Adipose tissue (tissue), 3 donors: Measurements from ENCODE around the gene MAGEA12. TPM values are rescaled to one million over a fixed set of nuclear protein-coding genes. Genes with fewer than 3 reads are reported as not detected.
"Not testable (repeated sequence)": the region's sequence is repeated elsewhere in the genome, so short reads cannot be mapped to it uniquely, and the experiment has no call there.

Experiments
- H3K27ac ChIP-seq: one replicate; pipeline ENCODE4 v1.5.1; 2013; ENCODE audit warnings: low read depth, low read length
- WGBS, 3 donors: extraction: QIAGEN DNeasy Blood & Tissue Kit; methylation state at CpG; one replicate each; pipeline ENCODE4 v1.1.7; 2013; 5-methylcytosine and 5-hydroxymethylcytosine counted together
- polyA plus RNA-seq, 3 donors: library from polyadenylated mRNA; stranded (reverse); fragments of 200-250 nt; gene quantifications; one replicate each; pipeline ENCODE4 v1.2.3, GENCODE V29; 2013
- donor health status: healthy with polysubstance abuse.
- donor health status: Bipolar disorder and iron deficiency.
- donor health status: healthy.

The MAGEA12 gene, protein sequence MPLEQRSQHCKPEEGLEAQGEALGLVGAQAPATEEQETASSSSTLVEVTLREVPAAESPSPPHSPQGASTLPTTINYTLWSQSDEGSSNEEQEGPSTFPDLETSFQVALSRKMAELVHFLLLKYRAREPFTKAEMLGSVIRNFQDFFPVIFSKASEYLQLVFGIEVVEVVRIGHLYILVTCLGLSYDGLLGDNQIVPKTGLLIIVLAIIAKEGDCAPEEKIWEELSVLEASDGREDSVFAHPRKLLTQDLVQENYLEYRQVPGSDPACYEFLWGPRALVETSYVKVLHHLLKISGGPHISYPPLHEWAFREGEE
- polyA plus RNA-seq, result not detected

DNA sequence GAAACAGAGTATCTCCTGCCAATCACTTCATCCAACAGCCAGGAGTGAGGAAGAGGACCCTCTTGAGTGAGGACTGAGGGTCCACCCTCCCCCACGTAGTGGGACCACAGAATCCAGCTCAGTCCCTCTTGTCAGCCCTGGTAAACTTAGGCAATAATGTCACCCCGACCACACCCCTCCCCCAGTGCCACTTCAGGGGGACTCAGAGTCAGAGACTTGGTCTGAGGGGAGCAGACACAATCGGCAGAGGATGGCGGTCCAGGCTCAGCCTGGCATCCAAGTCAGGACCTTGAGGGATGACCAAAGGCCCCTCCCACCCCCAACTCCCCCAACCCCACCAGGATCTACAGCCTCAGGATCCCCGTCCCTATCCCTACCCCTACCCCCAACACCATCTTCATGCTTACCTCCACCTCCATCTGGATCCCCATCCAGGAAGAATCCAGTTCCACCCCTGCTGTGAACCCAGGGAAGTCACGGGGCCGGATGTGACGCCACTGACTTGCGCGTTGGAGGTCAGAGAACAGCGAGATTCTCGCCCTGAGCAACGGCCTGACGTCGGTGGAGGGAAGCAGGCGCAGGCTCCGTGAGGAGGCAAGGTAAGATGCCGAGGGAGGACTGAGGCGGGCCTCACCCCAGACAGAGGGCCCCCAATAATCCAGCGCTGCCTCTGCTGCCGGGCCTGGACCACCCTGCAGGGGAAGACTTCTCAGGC, at the start of gene MAGEA12, which contains the start of gene CSAG1:
Gene MAGEA12 (plus strand): TSS at position 497 of the 715 bp plus-strand sequence. CDS start 2,405 bp downstream, outside the sequence.
Gene CSAG1 (minus strand): TSS at position 461 of the 715 bp plus-strand sequence. CDS start 1,261 bp downstream, outside the sequence.
- WGBS, 3 donors, result 87 to 96% (median 95%) methylated on average over 17 to 18 of the region's 21 CpGs
- no peak within 1 kb of the TSS for H3K27ac ChIP-seq

DNA sequence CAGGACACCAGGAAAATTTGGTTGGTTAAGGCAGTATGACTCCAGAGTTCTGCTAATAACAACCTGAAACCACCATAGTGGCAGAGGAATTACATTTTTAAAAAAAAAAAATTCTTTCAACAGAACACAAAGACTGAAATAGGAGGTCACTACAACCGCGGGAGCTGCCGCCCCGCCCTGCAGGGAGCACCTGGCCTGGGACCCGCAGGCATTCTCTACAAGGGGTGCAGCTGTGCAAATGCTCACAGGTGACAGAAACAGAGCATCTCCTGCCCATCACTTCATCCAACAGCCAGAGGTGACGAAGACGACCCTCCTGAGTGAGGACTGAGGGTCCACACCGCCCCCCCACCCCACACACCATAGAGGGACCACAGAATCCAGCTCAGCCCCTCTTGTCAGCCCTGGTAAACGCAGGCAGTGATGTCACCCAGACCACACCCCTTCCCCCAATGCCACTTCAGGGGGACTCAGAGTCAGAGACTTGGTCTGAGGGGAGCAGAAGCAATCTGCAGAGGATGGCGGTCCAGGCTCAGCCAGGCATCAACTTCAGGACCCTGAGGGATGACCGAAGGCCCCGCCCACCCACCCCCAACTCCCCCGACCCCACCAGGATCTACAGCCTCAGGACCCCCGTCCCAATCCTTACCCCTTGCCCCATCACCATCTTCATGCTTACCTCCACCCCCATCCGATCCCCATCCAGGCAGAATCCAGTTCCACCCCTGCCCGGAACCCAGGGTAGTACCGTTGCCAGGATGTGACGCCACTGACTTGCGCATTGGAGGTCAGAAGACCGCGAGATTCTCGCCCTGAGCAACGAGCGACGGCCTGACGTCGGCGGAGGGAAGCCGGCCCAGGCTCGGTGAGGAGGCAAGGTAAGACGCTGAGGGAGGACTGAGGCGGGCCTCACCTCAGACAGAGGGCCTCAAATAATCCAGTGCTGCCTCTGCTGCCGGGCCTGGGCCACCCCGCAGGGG, 35.3 kb upstream of the MAGEA12 start, which contains the start of gene MAGEA3:
Gene MAGEA3 (plus strand): TSS at position 843 of the 980 bp plus-strand sequence. CDS start 2,039 bp downstream, outside the sequence.
- H3K27ac ChIP-seq, result not testable (repeated sequence)
- 50 to 95% (median 87%) methylated on average over 2 to 7 of the region's 34 CpGs for WGBS, 3 donors

DNA sequence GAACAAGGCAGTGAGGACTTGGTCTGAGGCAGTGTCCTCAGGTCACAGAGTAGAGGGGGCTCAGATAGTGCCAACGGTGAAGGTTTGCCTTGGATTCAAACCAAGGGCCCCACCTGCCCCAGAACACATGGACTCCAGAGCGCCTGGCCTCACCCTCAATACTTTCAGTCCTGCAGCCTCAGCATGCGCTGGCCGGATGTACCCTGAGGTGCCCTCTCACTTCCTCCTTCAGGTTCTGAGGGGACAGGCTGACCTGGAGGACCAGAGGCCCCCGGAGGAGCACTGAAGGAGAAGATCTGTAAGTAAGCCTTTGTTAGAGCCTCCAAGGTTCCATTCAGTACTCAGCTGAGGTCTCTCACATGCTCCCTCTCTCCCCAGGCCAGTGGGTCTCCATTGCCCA, 33.2 kb upstream of the MAGEA12 start:
- WGBS, 3 donors, result 84 to 100% (median 91%) methylated on average over 4 of the region's 5 CpGs
- not testable (repeated sequence) for H3K27ac ChIP-seq

DNA sequence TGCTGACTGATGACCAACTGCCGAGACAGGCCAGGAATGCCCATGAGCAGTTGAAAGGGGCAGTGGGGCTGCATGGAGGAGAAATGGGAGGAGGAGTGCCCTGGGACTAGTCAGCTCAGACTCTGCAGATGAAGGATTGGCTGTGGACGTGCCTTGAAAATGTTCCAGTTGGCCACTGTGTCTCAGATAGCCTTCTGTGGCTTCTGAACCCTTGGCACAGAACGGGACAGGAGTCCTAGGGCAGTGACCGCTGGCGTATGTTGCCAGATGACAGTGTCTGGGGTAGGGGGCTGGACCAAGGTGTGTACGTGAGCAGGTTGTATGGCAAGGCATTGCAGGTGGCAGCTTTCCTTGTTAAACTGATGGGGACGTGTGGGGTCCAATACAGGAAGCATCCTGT, 27.1 kb upstream of the MAGEA12 start:
- H3K27ac ChIP-seq, result not testable (repeated sequence)
- 78 to 88% (median 88%) methylated on average over 2 to 3 of the region's 7 CpGs for WGBS, 3 donors

DNA sequence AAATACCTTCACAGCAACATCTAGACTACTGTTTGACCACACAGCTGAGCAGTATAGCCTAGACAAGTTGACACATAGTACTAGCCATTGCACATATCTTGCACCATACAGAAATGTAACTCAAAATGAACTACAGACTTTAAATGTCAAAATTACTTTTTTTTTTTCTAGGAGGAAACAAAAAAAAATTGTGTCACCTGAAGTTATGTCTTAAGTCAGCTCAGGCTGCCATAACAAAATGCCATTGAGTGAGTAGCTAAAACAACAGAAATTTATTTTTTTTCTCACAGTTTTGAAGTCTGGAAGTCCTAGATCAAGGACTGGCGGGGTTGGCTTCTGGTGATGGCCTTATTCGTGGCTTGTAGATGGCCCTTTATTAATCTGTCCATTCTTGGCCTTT, 24.4 kb upstream of the MAGEA12 start, which contains the start of gene CSAG2:
Gene CSAG2 (minus strand): TSS at position 101 of the 400 bp plus-strand sequence. CDS start 161 bp downstream, outside the sequence.
- not testable (repeated sequence) for H3K27ac ChIP-seq
- no CpG with 5 or more reads among the region's 2 CpGs for WGBS, 3 donors

DNA sequence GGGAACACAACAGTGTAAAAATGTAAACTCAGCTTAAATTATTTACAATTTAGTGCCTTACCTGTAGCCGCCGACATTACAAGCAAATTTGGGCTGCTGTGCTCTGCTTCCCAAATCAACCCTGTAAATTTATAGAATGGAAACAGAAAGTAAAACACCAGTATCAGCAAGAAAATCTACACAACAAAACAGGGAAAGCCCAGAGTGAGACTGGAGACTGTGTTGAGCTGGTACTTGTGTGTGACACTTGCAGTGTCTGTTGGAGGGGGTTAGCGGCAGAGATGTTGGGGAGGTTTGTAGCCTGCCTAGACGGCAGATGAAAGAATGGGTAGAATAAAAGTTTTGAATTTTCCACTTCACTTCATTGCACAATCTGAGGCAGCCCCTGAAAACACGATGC, 20.4 kb upstream of the MAGEA12 start:
- not testable (repeated sequence) for H3K27ac ChIP-seq
- no CpG with 5 or more reads among the region's 5 CpGs for WGBS, 3 donors

DNA sequence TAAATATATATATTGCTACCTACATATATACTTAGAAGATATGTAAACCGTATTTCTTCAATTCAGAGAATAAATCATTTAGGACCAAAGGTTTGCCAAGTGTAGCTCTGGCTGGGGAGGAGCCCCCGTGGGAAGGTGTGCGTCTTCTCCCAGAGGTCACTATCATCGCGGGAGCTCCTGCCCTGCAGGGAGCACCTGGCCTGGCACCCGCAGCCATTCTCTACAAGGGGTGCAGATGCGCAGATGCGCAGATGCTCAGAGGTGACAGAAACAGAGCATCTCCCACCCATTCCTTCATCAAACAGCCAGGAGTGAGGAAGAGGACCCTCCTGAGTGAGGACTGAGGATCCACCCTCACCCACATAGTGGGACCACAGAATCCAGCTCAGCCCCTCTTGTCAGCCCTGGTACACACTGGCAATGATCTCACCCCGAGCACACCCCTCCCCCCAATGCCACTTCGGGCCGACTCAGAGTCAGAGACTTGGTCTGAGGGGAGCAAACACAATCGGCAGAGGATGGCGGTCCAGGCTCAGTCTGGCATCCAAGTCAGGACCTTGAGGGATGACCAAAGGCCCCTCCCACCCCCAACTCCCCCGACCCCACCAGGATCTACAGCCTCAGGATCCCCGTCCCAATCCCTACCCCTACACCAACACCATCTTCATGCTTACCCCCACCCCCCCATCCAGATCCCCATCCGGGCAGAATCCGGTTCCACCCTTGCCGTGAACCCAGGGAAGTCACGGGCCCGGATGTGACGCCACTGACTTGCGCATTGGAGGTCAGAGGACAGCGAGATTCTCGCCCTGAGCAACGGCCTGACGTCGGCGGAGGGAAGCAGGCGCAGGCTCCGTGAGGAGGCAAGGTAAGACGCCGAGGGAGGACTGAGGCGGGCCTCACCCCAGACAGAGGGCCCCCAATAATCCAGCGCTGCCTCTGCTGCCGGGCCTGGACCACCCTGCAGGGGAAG, 19.5 kb upstream of the MAGEA12 start, which contains the start of gene MAGEA2B:
Gene MAGEA2B (plus strand): TSS at position 814 of the 973 bp plus-strand sequence. CDS start 2,479 bp downstream, outside the sequence.
- not testable (repeated sequence) for H3K27ac ChIP-seq
- WGBS, 3 donors, result no CpG with 5 or more reads among the region's 35 CpGs

DNA sequence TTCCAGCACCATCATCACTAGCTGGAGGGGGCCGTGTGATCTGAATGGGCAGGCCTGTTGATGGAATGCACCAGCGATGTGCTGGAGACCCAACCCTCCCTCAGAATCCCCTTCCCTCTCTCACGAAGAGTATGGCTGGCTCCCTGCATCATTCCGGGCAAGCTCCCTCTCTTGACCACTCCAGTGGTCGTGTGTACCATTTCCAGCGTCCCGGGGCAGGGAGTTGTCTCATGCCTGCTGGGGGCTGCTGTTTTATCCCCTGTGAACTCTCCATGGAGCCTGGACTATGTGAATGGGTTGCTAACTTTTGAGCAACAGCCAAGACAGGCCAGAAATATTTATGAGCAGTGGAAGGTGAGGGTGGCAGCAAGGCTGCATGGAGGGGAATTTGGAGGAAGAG, 8.1 kb upstream of the MAGEA12 start:
- WGBS, 3 donors, result 67 to 77% (median 77%) methylated on average over 4 to 7 of the region's 7 CpGs
- no peak overlapping the region for H3K27ac ChIP-seq

DNA sequence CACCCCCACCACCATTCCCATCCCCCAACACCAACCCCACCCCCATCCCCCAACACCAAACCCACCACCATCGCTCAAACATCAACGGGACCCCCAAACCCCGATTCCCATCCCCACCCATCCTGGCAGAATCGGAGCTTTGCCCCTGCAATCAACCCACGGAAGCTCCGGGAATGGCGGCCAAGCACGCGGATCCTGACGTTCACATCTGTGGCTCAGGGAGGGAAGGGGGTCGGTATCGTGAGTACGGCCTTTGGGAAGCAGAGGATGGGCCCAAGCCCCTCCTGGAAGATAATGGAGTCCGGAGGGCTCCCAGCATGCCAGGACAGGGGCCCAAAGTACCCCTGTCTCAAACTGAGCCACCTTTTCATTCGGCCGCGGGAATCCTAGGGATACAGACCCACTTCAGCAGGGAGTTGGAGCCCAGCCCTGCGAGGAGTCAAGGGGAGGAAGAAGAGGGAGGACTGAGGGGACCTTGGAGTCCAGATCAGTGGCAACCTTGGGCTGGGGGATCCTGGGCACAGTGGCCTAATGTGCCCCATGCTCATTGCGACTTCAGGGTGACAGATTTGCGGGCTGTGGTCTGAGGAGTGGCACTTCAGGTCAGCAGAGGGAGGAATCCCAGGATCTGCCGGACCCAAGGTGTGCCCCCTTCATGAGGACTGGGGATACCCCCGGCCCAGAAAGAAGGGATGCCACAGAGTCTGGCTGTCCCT, 744 bp downstream of the MAGEA12 start:
- H3K27ac ChIP-seq, result not testable (repeated sequence)
- 86 to 96% (median 93%) methylated on average over 10 to 22 of the region's 22 CpGs for whole genome bisulfite sequencing, 3 donors

DNA sequence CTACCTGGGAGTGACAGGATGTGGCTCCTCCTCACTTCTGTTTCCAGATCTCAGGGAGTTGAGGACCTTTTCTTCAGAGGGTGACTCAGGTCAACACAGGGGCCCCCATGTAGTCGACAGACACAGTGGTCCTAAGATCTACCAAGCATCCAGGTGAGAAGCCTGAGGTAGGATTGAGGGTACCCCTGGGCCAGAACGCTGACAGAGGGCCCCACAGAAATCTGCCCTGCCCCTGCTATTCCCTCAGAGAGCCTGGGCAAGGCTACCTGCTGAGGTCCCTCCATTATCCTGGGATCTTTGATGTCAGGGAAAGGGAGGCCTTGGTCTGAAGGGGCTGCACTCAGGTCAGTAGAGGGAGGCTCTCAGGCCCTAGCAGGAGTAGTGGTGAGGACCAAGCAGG, 1.5 kb downstream of the MAGEA12 start:
- 62 to 85% (median 65%) methylated on average over 2 of the region's 2 CpGs for WGBS, 3 donors
- no peak overlapping the region for H3K27ac ChIP-seq

DNA sequence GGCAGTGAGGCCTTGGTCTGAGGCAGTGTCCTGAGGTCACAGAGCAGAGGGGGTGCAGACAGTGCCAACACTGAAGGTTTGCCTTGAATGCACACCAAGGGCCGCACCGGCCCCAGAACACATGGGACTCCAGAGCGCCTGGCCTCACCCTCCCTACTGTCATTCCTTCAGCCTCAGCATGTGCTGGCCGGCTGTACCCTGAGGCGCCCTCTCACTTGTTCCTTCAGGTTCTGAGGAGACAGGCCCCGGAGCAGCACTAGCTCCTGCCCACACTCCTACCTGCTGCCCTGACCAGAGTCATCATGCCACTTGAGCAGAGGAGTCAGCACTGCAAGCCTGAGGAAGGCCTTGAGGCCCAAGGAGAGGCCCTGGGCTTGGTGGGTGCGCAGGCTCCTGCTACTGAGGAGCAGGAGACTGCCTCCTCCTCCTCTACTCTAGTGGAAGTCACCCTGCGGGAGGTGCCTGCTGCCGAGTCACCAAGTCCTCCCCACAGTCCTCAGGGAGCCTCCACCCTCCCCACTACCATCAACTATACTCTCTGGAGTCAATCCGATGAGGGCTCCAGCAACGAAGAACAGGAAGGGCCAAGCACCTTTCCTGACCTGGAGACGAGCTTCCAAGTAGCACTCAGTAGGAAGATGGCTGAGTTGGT, 2.4 kb downstream of the MAGEA12 start:
- WGBS, 3 donors, result 81 to 93% (median 90%) methylated on average over 6 to 12 of the region's 12 CpGs
- no peak overlapping the region for H3K27ac ChIP-seq

DNA sequence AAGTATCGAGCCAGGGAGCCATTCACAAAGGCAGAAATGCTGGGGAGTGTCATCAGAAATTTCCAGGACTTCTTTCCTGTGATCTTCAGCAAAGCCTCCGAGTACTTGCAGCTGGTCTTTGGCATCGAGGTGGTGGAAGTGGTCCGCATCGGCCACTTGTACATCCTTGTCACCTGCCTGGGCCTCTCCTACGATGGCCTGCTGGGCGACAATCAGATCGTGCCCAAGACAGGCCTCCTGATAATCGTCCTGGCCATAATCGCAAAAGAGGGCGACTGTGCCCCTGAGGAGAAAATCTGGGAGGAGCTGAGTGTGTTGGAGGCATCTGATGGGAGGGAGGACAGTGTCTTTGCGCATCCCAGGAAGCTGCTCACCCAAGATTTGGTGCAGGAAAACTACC, 3.0 kb downstream of the MAGEA12 start:
- H3K27ac ChIP-seq, result not testable (repeated sequence)
- WGBS, 3 donors, result 80 to 87% (median 83%) methylated on average over 11 to 12 of the region's 12 CpGs

DNA sequence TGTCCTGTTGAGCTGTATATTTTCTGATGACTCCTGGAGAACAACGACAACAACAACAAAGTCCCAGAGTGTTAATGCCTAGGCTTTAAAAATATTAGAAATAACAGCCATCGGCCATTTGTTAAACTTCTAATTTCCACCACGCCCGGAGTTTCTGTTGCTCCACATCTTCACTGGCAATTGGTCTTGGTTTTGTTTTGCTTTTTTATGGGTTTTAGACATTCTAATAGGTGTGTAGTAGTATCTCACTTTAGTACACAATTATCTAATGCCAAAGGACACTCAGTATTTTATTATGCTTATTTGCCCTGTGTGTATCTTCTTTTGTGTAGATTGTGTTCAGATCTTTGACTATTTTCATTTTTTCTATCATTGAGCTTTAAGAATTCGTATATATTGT, 5.0 kb downstream of the MAGEA12 start:
- 78 to 90% (median 81%) methylated on average over 5 of the region's 5 CpGs for WGBS, 3 donors
- H3K27ac ChIP-seq, result no peak overlapping the region

DNA sequence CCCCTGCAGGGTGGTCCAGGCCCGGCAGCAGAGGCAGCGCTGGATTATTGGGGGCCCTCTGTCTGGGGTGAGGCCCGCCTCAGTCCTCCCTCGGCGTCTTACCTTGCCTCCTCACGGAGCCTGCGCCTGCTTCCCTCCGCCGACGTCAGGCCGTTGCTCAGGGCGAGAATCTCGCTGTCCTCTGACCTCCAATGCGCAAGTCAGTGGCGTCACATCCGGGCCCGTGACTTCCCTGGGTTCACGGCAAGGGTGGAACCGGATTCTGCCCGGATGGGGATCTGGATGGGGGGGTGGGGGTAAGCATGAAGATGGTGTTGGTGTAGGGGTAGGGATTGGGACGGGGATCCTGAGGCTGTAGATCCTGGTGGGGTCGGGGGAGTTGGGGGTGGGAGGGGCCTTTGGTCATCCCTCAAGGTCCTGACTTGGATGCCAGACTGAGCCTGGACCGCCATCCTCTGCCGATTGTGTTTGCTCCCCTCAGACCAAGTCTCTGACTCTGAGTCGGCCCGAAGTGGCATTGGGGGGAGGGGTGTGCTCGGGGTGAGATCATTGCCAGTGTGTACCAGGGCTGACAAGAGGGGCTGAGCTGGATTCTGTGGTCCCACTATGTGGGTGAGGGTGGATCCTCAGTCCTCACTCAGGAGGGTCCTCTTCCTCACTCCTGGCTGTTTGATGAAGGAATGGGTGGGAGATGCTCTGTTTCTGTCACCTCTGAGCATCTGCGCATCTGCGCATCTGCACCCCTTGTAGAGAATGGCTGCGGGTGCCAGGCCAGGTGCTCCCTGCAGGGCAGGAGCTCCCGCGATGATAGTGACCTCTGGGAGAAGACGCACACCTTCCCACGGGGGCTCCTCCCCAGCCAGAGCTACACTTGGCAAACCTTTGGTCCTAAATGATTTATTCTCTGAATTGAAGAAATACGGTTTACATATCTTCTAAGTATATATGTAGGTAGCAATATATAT, 20.4 kb downstream of the MAGEA12 start, which contains the start of gene MAGEA2:
Gene MAGEA2 (minus strand): TSS at position 157 of the 965 bp plus-strand sequence. CDS start 2,479 bp downstream, outside the sequence.
- not testable (repeated sequence) for H3K27ac ChIP-seq
- WGBS, 3 donors, result no CpG with 5 or more reads among the region's 35 CpGs

DNA sequence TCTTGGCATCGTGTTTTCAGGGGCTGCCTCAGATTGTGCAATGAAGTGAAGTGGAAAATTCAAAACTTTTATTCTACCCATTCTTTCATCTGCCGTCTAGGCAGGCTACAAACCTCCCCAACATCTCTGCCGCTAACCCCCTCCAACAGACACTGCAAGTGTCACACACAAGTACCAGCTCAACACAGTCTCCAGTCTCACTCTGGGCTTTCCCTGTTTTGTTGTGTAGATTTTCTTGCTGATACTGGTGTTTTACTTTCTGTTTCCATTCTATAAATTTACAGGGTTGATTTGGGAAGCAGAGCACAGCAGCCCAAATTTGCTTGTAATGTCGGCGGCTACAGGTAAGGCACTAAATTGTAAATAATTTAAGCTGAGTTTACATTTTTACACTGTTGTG, 21.3 kb downstream of the MAGEA12 start:
- no CpG with 5 or more reads among the region's 5 CpGs for WGBS, 3 donors

More for the DNA sequence above, 21.3 kb downstream of the MAGEA12 start:
- not testable (repeated sequence) for H3K27ac ChIP-seq
